Right lobe of liver (tissue), 6 donors: Measurements from ENCODE around the gene FNDC3B. TPM values are rescaled to one million over a fixed set of nuclear protein-coding genes. Genes with fewer than 3 reads are reported as not detected.
A peak's percentile ranks its signal among the peaks of the same experiment; 100 is the strongest.

Experiments
- ATAC-seq, 4 donors: fragments of 200-7000 bp; cut with Tn5 transposase; one replicate each; pipeline ENCODE4 v1.9.1; 2020; ENCODE audit warnings: mild to moderate bottlenecking in 4 of 4, moderate library complexity in 4 of 4
- DNase-seq, 3 donors: peaks; one replicate each; pipeline ENCODE4 v3.0.0-alpha.2; 2020
- H3K27ac ChIP-seq, 3 donors: fragments of 200-600 bp; one replicate each; pipeline ENCODE4 v1.8.0; 2022
- H3K27me3 ChIP-seq, 2 donors: fragments of 200-600 bp; one replicate each; pipeline ENCODE4 v1.8.0; 2022
- H3K36me3 ChIP-seq, 4 donors: fragments of 200-600 bp; sonication (generic) in 1 of 4; one replicate each; pipeline versions ENCODE4 v1.5.1 to v1.8.0; 2017 to 2022; ENCODE audit warnings: control low read depth in 1 of 4
- H3K4me1 ChIP-seq, 4 donors: fragments of 200-600 bp; sonication (generic) in 1 of 4; one replicate each; pipeline versions ENCODE4 v1.5.1 to v1.8.0; 2017 to 2022; ENCODE audit warnings: control low read depth in 1 of 4
- H3K4me3 ChIP-seq, 3 donors: fragments of 200-600 bp; one replicate each; pipeline ENCODE4 v1.8.0; 2022
- H3K9me3 ChIP-seq, 4 donors: fragments of 200-600 bp; sonication (generic) in 1 of 4; one replicate each; pipeline versions ENCODE4 v1.5.1 to v1.8.0; 2017 to 2022; ENCODE audit warnings: control low read depth in 1 of 4
- CTCF ChIP-seq, 4 donors: fragments of 200-600 bp in 3 of 4; fragments of 450-650 bp in 1 of 4; IDR thresholded peaks; one replicate each; pipeline versions ENCODE4 v1.5.1 to v1.8.0; 2016 to 2022; ENCODE audit warnings: antibody characterized with exemption in 4 of 4, mild to moderate bottlenecking in 2 of 4
- POLR2A ChIP-seq: fragments of 450-650 bp; IDR thresholded peaks from one replicate; pipeline ENCODE4 v1.6.1; 2017; ENCODE audit warnings: antibody characterized with exemption, mild to moderate bottlenecking
- WGBS: methylation state at CpG from one replicate; pipeline ENCODE4 v1.1.6; 2018; ENCODE audit warnings: low coverage, low lambda C conversion rate; ENCODE audit not compliant: insufficient coverage; ENCODE audit errors: missing lambda C conversion rate; 5-methylcytosine and 5-hydroxymethylcytosine counted together
- intact Hi-C, 2 donors: fragments of 100-400 bp; cut with DNase I; formaldehyde crosslinking; loops; one replicate each; pipeline versions ENCODE4 v1.11.2 to v1.14.1; 2022
- total RNA-seq, 6 experiments: library from RNA; depleted of rRNA in 2 of 6; stranded (reverse); fragments of >200 nt in 2 of 6; fragmentation: NEBNext Ultra II Directional in 3 of 6; extraction: Animal tissue kit (Norgen Biotek cat#: 25700) in 3 of 6; gene quantifications; one replicate each; pipeline versions ENCODE4 v1.1.0 to v1.2.4, GENCODE V29; 2016 to 2023
- donor health status: DM: no; HTN: yes; CAD: no.
- donor health status: DM: no; HTN: no; CAD: no.
- donor health status: DM: no; HTN: no; CAD: no.
- donor health status: DM: no; HTN: yes; CAD: no.
- donor health status: DM: no; HTN: yes; CAD: no.

FNDC3B gene
- total RNA-seq, 6 experiments from 2014 or later: 40.2 to 184 (median 63.5) TPM

DNA sequence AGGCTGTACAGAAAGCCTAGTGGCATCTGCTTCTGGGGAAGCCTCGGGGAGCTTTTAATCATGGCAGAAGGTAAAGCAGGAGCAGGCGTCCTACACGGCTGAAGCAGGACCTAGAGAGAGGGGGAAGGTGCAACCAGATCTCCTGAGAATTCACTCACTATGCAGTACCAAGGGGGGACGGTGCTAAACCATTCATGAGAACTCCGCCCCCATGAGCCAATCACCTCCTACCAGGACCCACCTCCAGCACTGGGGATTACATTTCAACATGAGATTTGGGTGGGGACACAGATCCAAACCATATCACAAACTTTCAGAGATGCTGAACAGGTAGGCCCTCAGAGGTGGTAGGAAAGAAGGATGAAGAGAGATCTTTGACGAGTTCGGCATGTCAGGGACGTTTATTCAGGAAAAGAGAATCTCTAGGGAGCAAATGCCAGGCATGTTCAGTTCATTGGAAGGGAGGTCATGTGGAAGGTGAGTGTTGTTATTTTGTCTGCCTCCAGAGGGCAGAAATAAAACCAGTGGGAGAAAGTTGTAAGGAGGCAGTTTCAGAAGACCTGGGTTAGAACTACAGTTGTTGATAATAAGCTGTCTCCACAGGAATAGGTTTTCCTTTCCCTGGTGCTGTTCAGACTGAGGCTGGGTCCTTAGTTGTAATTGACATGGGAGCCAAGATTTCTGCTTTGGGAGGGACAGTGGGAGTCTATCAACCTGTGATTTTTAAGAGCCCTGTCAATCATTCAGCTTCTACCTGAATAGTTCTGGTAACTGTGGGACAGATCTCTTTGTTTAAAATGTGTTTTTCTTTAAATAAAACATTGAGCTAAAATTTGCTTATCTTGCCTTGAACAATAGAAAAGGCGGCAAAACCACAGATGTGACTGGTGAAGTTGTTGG lies 4.3 kb upstream of the FNDC3B start:
- Histone ChIP-seq H3K36me3 (no peaks in the 10 kb centered on the region), H3K27me3 (no peaks in the 10 kb centered on the region), H3K9me3 (no peaks in the 10 kb centered on the region), H3K4me3 (no peak overlapping the region), H3K4me1 (peaks cover 0 to 11% (median 0%) of the 10 kb centered on the region in 4 donors), H3K27ac (no peak overlapping the region)
- ATAC-seq (peak; percentile 20 to 52 (median 44)), DNase-seq (peak in 1 of 3 donors; percentile 51)
- intact Hi-C loops: no loop called here
- WGBS: 52% methylated on average over 5 of the region's 9 CpGs
- TF ChIP-seq POLR2A (no peak), CTCF (IDR thresholded peaks at IDR 0.05) (peak; percentile 40 to 64 (median 56))

DNA sequence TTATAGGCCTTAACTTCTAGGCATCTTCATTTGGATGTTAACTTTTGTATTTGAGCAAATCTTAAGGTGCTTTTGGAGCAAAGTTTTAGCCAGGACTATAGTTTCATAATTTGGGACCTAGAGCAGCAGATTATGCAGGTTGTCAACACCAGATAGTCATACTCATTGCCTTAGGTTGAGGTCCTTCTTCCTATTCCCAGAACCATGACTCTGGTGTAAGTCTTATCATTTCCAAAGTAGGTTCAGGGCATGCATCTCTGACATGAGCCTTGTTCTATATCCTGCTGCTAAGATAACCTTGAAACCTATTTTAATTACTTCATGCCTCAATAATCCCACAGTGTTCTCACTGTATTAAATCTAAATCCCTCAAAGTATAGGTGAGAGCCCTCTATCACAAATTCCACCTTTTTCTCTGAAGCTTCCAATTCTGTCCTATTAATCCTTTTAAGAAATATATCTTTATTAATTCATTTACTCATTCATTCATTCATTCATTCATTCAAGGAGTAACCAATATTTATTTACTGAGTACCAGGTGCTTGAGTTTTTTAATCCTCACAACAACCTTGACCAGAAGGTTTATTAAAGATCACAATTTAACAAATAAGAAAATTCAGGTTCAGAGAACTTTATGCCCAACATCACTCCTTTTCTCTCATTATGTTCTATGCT lies 2.7 kb upstream of the FNDC3B start:
- ATAC-seq: no peak
- intact Hi-C loops: no loop called here
- no peak overlapping the region for H3K27ac ChIP-seq
- H3K9me3 ChIP-seq: no peaks in the 10 kb centered on the region
- peaks cover 0 to 13% (median 0%) of the 10 kb centered on the region in 4 donors for H3K4me1 ChIP-seq
- no peak for DNase-seq
- H3K36me3 ChIP-seq: no peaks in the 10 kb centered on the region
- H3K4me3 ChIP-seq: no peak overlapping the region
- no peaks in the 10 kb centered on the region for H3K27me3 ChIP-seq
- TF ChIP-seq CTCF (IDR thresholded peaks at IDR 0.05) (no peak), POLR2A (no peak)

GRCh38 chr3:172038798-172039435 lies 461 bp upstream of the FNDC3B start:
- TF ChIP-seq POLR2A (no peak), CTCF (IDR thresholded peaks at IDR 0.05) (no peak)
- DNase-seq (no peak), ATAC-seq (no peak)
- H3K4me1 ChIP-seq: peaks cover 0 to 31% (median 5%) of the 10 kb centered on the region in 4 donors
- H3K27ac ChIP-seq: peak overlapping the region; percentile 98 to 99 (median 98)
- H3K4me3 ChIP-seq: peak overlapping the region; percentile 84 to 95 (median 91)
- no peaks in the 10 kb centered on the region for H3K36me3 ChIP-seq
- WGBS: 22% methylated on average over 12 of the region's 12 CpGs
- no peaks in the 10 kb centered on the region for H3K9me3 ChIP-seq
- H3K27me3 ChIP-seq: no peaks in the 10 kb centered on the region
- intact Hi-C loops: no loop called here

DNA sequence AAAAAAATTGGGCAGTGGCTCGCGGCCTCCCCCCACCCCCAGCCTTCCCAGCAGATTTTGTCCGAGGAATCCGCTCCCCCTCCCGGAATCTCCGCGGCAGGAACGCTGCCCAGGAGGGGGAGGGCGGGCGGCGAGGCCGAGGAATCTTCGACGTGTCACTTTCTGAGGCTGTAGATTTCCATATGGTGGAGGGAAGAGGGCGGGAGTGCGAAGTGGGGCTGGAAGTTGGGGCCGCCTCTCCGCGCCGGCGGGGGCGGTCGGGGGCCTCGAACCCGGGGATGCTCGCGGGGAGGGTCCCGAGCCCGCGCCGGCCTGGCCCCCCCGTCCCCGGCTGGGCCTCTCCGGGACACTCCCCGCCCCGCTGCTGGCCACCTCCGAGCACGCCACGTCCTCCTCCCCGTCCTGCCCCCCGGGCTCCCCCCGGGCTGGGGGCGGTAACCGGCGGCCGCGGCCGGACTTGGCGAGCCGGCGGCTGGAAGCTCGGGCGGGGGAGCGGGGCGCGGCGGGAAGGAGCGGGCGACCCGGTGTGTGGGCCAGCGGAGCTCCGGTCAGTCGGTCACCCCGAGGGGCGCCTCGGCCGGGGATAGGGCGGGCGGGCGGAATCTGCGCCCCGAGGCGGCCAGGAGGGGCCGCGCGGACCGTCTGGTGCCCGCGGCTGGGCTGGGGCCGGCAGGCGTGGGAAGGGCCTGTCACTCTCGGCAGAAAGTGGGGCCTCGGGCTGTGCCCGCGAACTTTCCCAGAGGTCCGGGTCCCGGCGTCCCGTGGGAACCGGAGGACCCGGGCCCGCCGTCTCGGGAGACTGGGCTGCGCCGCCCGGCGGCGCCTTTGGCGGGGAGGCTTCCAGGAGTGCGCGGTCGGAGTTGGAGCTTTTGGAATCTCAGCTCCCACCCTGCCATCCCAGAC lies 951 bp downstream of the FNDC3B start:
- H3K27ac ChIP-seq: peak overlapping the region; percentile 98 to 99 (median 98)
- DNase-seq (peak; percentile 91 to 92 (median 92)), ATAC-seq (peak; percentile 69 to 85 (median 79))
- TF ChIP-seq POLR2A (peak; percentile 75), CTCF (IDR thresholded peaks at IDR 0.05) (peak in 3 of 4 donors; percentile 3 to 34 (median 23))
- H3K4me3 ChIP-seq: peak overlapping the region; percentile 84 to 95 (median 91)
- H3K27me3 ChIP-seq: no peaks in the 10 kb centered on the region
- intact Hi-C loops: no loop called here
- peaks cover 0 to 43% (median 11%) of the 10 kb centered on the region in 4 donors for H3K4me1 ChIP-seq
- no peaks in the 10 kb centered on the region for H3K36me3 ChIP-seq
- H3K9me3 ChIP-seq: no peaks in the 10 kb centered on the region
- WGBS: 0% methylated on average over 1 of the region's 103 CpGs
